A549 (cell line): Measurements from ENCODE around the gene COX5A.

Source experiments
- CTCF ChIP-seq: fragments of >200 bp; sonication (Bioruptor Twin); formaldehyde crosslinking; IDR thresholded peaks from 3 replicates; pipeline ENCODE4 v1.5.1; 2016
- HOXA7 ChIP-seq: fragments of 250-450 bp; sonication (Bioruptor Pico); IDR thresholded peaks from 2 replicates; pipeline ENCODE4 v1.5.0; 2020; ENCODE audit warnings: mild to moderate bottlenecking, moderate library complexity
- MAX ChIP-seq: IDR thresholded peaks from 2 replicates; pipeline ENCODE4 v1.6.1; 2012
- POLR2AphosphoS2 ChIP-seq: conservative IDR thresholded peaks from 2 replicates; pipeline ENCODE4 v1.6.1; 2012; ENCODE audit warnings: low read length, improper control_type of control experiment, inconsistent platforms
- RNF2 ChIP-seq: fragments of 200-600 bp; sonication (generic); IDR thresholded peaks from 2 replicates; pipeline ENCODE4 v1.6.1; 2016; ENCODE audit warnings: low read depth, mild to moderate bottlenecking, antibody characterized with exemption, moderate library complexity, borderline replicate concordance
- SMC3 ChIP-seq: fragments of >200 bp; sonication (Bioruptor Twin); formaldehyde crosslinking; IDR thresholded peaks from 3 replicates; pipeline ENCODE4 v1.6.1; 2018; ENCODE audit warnings: inconsistent platforms

DNA sequence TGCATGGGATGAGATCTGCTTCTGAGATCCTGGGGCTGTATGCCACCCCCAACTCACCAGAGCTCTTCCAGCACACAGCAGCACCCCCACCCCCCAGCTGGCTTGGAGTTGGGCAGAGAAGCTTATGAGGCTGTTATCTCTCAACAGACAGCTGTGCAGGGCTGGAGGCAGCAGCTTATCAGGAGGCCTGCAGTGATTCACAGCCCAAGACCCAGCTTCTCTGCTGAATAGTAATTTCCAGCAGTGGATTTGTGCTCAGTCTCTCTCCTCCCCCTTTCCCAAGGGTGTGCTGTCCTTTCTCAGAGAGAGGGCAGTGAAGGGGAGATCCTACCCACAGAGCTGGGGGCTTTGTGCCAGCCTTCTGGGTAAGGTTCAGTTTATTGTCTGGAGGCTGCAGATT, 16.6 kb upstream of the COX5A start:
- TF ChIP-seq HOXA7 (no peak), SMC3 (no peak), CTCF (no peak), POLR2AphosphoS2 (no peak), RNF2 (no peak), MAX (no peak)
